ENCODE data around the gene DLGAP3. TPM values are rescaled to one million over a fixed set of nuclear protein-coding genes. Genes with fewer than 3 reads are reported as not detected.
"Not testable (repeated sequence)": the region's sequence is repeated elsewhere in the genome, so short reads cannot be mapped to it uniquely, and the experiment has no call there.

Gene DLGAP3, protein sequence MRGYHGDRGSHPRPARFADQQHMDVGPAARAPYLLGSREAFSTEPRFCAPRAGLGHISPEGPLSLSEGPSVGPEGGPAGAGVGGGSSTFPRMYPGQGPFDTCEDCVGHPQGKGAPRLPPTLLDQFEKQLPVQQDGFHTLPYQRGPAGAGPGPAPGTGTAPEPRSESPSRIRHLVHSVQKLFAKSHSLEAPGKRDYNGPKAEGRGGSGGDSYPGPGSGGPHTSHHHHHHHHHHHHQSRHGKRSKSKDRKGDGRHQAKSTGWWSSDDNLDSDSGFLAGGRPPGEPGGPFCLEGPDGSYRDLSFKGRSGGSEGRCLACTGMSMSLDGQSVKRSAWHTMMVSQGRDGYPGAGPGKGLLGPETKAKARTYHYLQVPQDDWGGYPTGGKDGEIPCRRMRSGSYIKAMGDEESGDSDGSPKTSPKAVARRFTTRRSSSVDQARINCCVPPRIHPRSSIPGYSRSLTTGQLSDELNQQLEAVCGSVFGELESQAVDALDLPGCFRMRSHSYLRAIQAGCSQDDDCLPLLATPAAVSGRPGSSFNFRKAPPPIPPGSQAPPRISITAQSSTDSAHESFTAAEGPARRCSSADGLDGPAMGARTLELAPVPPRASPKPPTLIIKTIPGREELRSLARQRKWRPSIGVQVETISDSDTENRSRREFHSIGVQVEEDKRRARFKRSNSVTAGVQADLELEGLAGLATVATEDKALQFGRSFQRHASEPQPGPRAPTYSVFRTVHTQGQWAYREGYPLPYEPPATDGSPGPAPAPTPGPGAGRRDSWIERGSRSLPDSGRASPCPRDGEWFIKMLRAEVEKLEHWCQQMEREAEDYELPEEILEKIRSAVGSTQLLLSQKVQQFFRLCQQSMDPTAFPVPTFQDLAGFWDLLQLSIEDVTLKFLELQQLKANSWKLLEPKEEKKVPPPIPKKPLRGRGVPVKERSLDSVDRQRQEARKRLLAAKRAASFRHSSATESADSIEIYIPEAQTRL
- total RNA-seq (2014; rRNA removed) = 0.06 TPM in 1 of 2 replicates, not detected in the other
- polyA plus RNA-seq (2012) = 0.05 TPM

DNA sequence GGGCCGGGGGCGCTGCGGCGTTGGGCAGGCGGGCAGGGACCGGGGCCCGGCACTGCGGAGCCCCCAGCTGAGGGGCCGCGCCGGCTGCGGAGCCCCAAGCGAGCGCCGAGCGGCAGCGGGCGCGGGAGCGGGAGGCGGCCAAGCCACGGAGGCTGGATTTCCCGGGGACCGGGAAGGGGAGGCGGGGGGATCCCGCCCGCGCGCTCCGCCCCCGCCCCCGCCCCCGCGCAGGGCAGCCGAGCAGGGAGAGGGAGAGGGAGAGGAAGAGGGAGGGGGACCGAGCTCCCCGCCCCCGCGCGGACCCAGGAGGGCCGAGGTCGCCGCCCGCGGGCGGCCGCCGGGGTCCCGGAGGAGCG is at the start of gene DLGAP3:
Gene DLGAP3 (minus strand): TSS at position 154 of the 356 bp plus-strand sequence. CDS start 24,267 bp downstream, outside the sequence.
- DNase-seq (ENCODE audit: low read depth) = no peak

DNA sequence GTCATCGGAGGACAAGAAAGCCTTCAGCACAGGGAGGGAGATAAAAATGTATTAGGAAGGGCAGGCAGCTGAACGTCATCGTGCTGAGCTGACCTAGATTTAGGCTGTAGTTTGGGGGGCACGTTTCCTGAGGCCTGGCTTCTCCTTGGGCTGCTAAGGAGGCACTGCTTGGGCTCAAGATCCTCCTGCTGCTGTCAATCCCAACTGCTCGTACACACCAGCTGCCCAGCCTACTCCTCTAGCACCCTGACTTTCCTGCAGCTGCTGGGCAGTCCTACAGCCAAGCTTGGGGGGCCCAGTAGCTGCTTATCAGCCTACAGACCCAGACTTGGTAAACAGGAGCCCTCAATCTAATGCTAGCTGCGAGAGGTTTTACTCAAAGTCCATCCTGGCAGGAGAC is 49.5 kb upstream of the DLGAP3 start:
- DNase-seq (ENCODE audit: low read depth) = peak; percentile 63

DNA sequence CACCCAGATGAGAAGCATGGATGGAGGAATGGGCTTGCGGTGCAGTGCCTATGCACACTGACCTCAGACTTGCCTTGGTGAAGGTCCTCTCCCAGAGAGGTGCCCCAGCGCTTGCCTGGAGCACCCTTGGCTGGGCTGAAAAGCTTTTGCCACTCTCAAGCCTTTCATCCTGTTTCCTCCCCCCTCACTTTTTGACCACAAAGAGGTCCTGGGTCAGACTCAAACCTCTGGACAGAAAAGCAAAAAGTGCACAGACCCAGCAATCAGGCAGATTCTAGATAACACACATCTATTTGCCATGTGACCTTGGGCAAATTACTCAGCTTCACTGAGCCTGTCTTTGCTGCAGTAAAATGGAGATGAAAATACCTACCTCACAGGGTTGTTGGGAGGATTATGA is 48.4 kb upstream of the DLGAP3 start:
- DNase-seq (ENCODE audit: low read depth) = no peak

DNA sequence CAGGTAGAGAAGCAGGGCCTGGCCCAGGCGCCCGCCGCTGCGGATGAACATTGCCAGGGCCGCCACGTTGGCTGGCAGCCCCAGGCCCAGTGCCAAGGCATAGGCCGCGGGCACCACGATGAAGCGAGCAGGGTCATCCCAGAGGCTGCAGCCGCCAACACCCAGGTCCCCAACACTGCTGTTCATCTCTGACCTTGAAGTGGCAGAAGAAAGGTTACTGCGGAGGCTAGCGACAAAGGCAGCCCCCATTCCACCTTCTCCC is 47.7 kb upstream of the DLGAP3 start:
- DNase-seq (ENCODE audit: low read depth) = no peak

DNA sequence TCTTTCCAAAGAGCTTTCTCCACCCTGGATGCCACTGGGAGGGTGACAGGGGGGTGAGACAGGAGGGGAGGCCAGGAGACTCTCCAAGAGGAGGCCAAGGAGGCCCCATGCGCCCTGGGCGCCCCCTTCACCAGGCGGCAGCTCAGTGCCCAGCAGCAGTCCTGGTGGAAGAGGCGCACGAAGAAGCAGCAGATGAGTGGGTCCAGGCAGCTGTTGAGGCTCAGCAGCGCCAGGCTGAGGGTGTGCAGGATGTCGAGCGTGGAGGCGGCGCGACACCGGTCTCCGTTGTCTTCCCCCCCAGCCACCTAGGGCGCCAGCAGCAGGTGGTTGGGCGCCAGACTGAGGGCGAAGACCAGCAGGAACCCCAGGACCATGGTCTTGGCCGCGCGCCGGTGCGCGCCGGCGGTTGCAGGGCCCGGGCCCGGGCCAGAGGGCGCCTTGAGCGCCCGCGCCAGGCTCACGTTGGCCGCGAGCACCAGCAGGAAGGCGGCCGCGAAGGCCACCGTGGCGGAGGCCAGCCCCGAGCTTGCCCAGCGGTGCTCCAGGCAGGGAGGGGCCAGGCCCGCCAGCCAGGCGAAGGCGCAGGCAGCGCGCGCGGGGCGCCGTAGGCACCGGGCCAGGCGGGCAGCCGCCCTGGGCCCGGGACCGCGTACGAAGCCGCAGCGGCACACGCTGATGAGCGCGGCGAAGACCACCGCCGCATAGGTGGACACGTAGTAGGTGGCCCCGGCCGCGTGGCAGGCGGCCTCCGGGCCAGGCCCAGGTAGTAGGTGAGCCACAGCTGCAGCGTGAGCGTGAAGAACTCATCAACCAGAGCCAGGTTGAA is 47.1 kb upstream of the DLGAP3 start:
- DNase-seq (ENCODE audit: low read depth) = no peak

DNA sequence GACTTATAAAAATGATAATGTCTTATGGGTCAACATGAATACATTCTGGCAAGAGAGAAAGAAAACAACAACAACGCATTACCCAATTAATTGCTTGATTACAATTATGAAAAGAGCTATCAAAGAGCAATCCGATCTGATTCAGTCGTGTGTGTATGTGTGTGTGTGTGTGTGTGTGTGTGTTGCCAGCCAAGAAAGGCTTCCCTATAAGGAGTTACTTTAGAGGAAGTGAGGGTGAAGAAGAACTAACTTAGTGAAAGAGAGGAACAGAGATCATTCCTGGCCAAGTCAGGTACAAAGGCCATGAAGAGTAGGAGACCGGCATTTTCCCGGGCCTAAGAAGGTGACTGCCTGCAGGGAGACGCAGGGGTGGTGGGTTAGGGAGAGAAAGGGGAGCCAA is 46.3 kb upstream of the DLGAP3 start:
- DNase-seq (ENCODE audit: low read depth) = no peak

DNA sequence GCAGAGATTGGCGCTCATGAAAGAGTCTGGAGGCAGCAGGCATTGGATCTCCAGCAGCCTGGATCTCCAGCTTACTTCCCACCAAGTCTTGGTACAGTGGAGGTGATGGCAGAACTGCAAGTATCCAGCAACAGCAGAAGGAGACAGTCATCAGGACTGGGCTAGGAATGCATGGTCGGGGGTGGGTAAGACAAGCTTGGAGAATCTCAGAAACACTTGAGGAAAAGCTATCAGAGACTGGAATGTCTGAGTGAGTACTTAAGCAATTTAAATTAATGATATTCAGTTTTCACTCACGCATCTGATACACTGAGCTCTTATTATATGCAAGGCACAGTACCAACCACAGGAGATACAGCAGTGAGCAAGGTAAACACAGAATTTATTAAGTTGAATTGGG is 45.9 kb upstream of the DLGAP3 start:
- DNase-seq (ENCODE audit: low read depth) = no peak

DNA sequence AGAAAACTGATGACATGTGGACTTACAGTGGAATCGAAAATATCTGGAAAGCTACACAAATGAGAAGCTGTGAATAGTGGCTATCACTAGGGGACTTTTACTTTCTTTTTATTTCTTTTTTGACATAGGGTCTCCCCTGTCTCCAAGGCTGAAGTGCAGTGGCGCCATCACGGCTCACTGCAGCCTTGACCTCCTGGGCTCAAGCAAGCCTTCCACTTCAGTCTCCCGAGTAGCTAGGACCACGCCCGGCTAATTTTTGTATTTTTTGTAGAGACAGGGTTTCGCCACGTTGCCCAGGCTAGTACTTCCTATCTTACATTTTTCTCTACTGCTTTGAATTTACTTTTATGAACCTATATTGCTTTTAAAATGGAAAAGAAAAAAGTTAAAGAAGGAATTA is 45.2 kb upstream of the DLGAP3 start:
- DNase-seq (ENCODE audit: low read depth) = no peak

DNA sequence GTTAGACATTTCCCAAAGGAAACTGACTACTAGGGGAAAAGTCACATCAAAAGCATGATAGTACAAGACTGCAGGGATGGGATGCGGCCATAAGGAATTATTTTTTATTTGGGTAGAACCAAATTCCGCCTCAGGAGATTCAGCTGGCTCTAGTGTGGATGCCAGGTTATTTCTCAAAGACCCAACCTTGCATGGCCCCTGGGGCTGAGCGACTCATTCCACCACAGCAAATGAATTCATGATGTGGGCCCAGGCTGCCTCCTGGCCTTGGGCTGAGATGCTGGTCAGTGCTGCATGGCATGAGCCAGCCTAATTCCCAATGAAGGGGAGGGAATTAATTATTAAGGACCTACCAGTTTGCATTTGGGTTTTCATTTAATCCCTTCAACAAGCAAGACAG is 43.9 kb upstream of the DLGAP3 start:
- no peak for DNase-seq (ENCODE audit: low read depth)

DNA sequence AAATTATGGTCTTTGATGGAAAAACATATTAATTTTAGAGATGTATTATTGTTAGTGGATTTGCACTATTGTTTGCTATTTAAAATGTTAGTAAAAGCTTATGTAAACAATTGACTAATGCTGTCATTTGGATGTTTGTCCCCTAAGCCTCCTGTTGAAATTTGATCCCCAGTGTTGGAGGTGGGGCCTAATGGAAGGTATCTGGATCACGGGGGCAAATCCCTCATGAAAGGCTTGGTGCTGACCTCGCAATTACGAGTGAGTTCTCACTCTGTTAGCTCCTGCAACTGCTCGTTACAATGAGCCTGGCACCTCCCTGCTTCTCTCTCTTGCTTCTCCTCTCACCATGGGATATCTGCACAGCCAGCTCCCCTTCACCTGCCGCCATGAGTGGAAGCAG is 41.4 kb upstream of the DLGAP3 start:
- no peak for DNase-seq (ENCODE audit: low read depth)

DNA sequence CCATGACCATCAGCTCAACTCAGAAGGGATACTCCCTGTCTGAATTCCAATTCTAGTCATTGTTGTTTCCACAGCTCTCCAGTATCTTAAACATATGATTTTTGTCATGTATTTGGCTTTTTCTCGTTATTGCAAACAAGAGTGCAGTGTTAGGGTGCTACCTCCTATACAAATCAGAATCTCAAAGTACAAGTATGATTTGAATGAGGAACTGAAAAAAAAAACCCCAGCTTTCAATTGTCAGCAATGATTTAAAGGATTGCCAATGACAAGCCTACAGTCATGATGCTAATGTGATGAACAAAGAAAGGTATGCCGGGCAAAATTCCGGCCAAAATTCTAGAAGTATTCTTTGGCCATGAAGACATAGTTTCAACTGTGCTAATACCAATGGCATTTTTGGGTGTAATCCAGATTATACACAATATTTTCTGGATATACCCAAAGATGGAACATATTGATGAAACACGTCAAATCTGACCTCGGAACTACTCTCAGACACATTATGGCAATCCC is 40.8 kb upstream of the DLGAP3 start:
- no peak for DNase-seq (ENCODE audit: low read depth)

DNA sequence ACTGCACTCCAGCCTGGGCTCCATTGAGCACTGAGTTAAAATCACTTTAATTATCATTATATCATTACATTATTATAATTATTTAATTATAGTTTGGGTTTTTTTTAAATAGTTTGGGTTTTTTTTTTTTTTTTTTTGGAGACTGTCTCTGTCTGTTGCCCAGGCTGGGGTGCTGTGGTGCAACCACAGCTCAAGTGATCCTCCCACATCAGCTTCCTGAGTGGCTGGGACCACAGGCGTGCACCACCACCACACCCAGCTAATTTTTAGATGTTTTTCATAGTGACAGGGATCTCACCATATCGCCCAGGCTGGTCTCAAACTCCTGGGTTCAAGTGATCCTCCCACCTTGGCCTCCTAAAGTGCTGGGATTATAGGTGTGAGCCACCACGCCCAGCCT is 38.8 kb upstream of the DLGAP3 start:
- DNase-seq (ENCODE audit: low read depth) = not testable (repeated sequence)

DNA sequence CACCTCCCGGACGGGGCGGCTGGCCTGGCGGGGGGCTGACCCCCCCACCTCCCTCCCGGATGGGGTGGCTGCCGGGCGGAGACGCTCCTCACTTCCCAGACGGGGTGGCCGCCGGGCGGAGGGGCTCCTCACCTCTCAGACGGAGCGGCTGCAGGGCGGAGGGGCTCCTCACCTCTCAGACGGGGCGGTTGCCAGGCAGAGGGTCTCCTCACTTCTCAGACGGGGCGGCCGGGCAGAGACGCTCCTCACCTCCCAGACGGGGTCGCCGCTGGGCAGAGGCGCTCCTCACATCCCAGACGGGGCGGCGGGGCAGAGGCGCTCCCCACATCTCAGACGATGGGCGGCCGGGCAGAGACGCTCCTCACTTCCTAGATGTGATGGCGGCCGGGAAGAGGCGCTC is 38.2 kb upstream of the DLGAP3 start:
- not testable (repeated sequence) for DNase-seq (ENCODE audit: low read depth)

DNA sequence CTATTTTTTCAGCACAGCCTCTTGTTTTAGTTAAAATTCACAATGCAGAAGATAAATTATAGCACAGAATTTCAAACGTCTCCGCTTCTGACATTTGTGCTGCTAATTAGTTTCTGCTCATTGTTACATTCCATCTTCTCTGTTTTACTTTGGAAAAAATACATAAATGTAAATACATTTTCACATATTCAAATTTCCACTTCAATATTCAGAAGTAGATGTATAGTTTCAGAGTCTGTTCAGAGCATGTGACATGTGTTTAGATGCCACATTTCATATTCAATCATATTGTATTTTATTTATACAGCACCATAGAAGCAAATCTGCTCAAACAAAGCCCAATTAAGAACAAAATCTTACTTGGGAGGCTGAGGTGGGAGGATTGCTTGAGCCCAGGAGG is 36.1 kb upstream of the DLGAP3 start:
- no peak for DNase-seq (ENCODE audit: low read depth)

DNA sequence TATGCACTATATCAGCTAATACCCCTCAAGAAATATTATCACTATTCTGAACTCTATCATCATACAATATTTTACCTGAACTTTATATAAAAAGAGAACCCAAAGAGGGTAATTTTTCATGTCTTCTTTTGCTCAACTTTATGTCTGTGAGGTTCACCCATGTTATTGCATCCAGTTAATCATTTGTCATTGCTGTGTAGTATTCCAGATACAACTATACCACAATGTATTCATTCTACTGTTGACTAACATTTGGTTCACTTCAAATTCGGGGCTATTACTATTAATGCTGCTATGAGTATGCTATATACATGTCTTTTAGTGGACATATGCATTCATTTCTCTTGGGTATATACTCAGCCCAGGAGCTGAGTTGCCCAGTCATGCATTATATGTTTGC is 21.0 kb upstream of the DLGAP3 start:
- DNase-seq (ENCODE audit: low read depth) = no peak

DNA sequence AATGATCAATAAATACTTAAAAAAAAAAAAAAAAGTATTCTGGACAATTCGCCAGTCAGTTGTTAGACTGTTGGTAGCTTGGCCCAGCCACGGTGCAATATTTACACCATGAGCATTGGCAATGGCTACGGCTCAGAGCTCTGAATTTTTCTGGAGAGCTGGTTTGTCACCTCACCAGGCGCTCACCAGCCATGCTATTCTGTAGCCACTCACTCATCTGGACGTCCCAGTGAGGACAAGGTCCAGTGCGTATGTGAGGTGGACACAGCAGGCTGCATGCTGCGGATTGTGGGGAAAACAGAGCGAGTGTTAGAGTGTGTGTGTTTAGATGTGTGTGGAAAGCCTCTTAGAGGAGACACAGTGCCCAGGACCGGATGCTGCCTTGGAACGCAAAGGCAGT is 19.3 kb upstream of the DLGAP3 start:
- DNase-seq (ENCODE audit: low read depth) = not testable (repeated sequence)

DNA sequence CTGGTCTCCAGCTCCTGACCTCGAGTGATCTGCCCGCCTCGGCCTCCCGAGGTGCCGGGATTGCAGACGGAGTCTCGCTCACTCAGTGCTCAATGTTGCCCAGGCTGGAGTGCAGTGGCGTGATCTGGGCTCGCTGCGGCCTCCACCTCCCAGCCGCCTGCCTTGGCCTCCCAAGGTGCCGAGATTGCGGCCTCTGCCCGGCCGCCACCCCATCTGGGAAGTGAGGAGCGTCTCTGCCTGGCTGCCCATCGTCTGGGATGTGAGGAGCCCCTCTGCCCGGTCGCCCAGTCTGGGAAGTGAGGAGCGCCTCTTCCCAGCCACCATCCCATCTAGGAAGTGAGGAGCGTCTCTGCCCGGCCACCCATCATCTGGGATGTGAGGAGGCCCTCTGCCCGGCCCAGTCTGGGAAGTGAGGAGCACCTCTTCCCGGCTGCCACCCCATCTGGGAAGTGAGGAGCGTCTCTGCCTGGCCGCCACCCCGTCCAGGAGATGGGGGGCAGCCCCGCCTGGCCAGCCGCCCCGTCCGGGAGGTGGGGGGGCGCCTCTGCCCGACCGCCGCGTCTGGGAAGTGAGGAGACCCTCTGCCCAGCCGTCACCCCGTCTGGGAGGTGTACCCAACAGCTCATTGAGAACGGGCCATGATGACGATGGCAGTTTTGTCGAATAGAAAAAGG is 18.3 kb upstream of the DLGAP3 start:
- DNase-seq (ENCODE audit: low read depth) = not testable (repeated sequence)

DNA sequence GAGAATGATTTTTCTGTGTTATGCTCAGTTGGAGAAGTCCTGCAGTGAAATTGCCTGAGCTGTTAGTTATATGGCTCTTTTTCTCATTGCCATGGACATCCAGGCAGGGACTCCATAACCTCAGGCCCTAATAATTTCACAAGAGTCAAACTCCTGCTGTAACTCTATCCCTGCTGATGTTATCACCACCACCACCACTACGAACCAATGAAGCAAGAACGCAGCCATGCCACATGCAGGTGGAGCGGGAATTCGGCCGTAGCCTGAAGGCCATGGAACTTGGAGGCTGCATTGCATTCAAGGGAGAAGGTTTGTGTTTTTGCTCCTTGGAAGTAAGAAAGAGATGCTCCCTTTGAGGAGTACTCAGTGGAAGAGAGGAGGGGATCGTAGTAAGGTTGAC is 16.8 kb upstream of the DLGAP3 start:
- DNase-seq (ENCODE audit: low read depth) = no peak

DNA sequence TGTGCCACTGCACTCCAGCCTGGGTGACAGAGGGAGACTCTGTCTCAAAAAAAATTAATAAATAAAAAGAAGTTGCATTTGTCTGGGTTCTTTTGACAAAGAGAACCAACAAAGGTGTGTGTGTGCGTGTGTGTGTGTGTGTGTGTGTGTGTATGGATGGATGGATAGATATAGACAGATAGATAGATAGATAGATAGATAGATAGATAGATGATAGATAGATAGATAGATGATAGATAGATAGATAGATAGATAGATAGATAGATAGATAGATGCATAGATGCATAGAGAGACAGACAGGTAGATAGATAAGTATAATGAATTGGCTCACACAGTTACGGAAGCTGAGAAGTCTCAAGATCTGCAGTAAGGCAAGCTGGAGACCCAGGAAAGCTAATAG is 12.3 kb upstream of the DLGAP3 start:
- DNase-seq (ENCODE audit: low read depth) = not testable (repeated sequence)

DNA sequence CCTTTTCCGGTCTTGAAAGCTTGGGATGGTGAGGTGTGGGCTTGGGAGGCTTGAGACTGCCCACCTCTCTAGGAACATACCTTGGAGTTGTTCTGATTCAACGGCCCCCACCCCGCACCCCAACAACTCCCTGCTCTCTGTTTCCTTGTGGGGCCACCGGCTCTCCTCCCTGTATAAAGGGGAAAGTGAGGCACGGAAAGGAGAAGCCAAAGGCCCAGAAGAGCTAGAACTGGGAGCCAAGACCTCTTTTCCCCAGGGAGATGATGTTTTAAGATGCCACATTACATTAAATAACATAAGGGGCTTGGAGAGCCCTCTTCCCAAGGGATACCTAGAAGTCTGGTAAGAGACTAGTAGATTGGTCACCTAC is 1.2 kb upstream of the DLGAP3 start:
- no peak for DNase-seq (ENCODE audit: low read depth)

Measured in LHCN-M2 (cell line).